ENCODE data around the gene CHD1.
"Not testable (repeated sequence)": the region's sequence is repeated elsewhere in the genome, so short reads cannot be mapped to it uniquely, and the experiment has no call there.

Gene CHD1

GRCh38 chr5:98961665-98962344 lies 33.0 kb upstream of the CHD1 start:
- Histone ChIP-seq H3K4ac (ENCODE audit: low read depth, low read length) (no peak overlapping the region), H3K9ac (ENCODE audit: low read length) (no peak overlapping the region), H3K79me1 (ENCODE audit: low read length) (no peaks in the 10 kb centered on the region), H2BK120ac (ENCODE audit: low read depth, low read length) (no peak overlapping the region), H3K4me3 (ENCODE audit: low read length) (no peak overlapping the region), H4K8ac (ENCODE audit: low read depth, low read length) (no peak overlapping the region), H3K4me1 (ENCODE audit: control insufficient read depth, low read depth, low read length) (peaks cover 4% of the 10 kb centered on the region), H3K36me3 (ENCODE audit: control insufficient read depth, insufficient read depth, low read length) (no peaks in the 10 kb centered on the region), H2BK15ac (replicated peaks; ENCODE audit: low read depth) (no peak overlapping the region), H3K27ac (ENCODE audit: low read depth, low read length) (no peak overlapping the region), H2AK5ac (ENCODE audit: low read length) (no peak overlapping the region), H3K27me3 (ENCODE audit: insufficient read depth, low read length, poor library complexity) (no peaks in the 10 kb centered on the region), H2BK5ac (ENCODE audit: low read length) (no peak overlapping the region), H3K4me2 (ENCODE audit: low read length) (no peak overlapping the region), H3K56ac (ENCODE audit: low read length) (no peak overlapping the region), H3K23ac (ENCODE audit: low read length) (no peak overlapping the region), H4K5ac (ENCODE audit: low read length) (no peak overlapping the region), H3K18ac (ENCODE audit: low read length) (no peak overlapping the region), H3K79me2 (ENCODE audit: control insufficient read depth, insufficient read depth, low read length) (no peaks in the 10 kb centered on the region)
- WGBS (ENCODE audit: extremely low coverage, insufficient coverage, low lambda C conversion rate) = no CpG with 5 or more reads among the region's 3 CpGs
- no peak for DNase-seq

- no peaks in the 10 kb centered on the region for H3K79me2 ChIP-seq (ENCODE audit: control insufficient read depth, insufficient read depth, low read length)
- no peak overlapping the region for H3K18ac ChIP-seq (ENCODE audit: low read length)
- no peak overlapping the region for H4K8ac ChIP-seq (ENCODE audit: low read depth, low read length)
- H3K56ac ChIP-seq (ENCODE audit: low read length) = no peak overlapping the region
- no CpG with 5 or more reads among the region's 2 CpGs for WGBS (ENCODE audit: extremely low coverage, insufficient coverage, low lambda C conversion rate)
- H3K4me3 ChIP-seq (ENCODE audit: low read length) = no peak overlapping the region
- H3K27me3 ChIP-seq (ENCODE audit: insufficient read depth, low read length, poor library complexity) = no peaks in the 10 kb centered on the region
- no peak overlapping the region for H2BK15ac ChIP-seq (replicated peaks; ENCODE audit: low read depth)
- H3K36me3 ChIP-seq (ENCODE audit: control insufficient read depth, insufficient read depth, low read length) = no peaks in the 10 kb centered on the region
- H3K4me1 ChIP-seq (ENCODE audit: control insufficient read depth, low read depth, low read length) = no peaks in the 10 kb centered on the region
- H3K27ac ChIP-seq (ENCODE audit: low read depth, low read length) = no peak overlapping the region
- no peak overlapping the region for H4K5ac ChIP-seq (ENCODE audit: low read length)
- no peak overlapping the region for H2BK120ac ChIP-seq (ENCODE audit: low read depth, low read length)
- H2AK5ac ChIP-seq (ENCODE audit: low read length) = no peak overlapping the region
- H3K23ac ChIP-seq (ENCODE audit: low read length) = no peak overlapping the region
- DNase-seq = no peak
- no peak overlapping the region for H3K4me2 ChIP-seq (ENCODE audit: low read length)
- H3K4ac ChIP-seq (ENCODE audit: low read depth, low read length) = no peak overlapping the region
- no peak overlapping the region for H2BK5ac ChIP-seq (ENCODE audit: low read length)
- no peak overlapping the region for H3K9ac ChIP-seq (ENCODE audit: low read length)
- H3K79me1 ChIP-seq (ENCODE audit: low read length) = no peaks in the 10 kb centered on the region
These were observed 28.5 kb upstream of the CHD1 start for GRCh38 chr5:98957307-98957706.

- H3K79me2 ChIP-seq (ENCODE audit: control insufficient read depth, insufficient read depth, low read length); H3K23ac ChIP-seq (ENCODE audit: low read length); H3K9ac ChIP-seq (ENCODE audit: low read length); H2BK120ac ChIP-seq (ENCODE audit: low read depth, low read length); H2BK15ac ChIP-seq (replicated peaks; ENCODE audit: low read depth); H3K4me2 ChIP-seq (ENCODE audit: low read length); H3K4me1 ChIP-seq (ENCODE audit: control insufficient read depth, low read depth, low read length); H3K56ac ChIP-seq (ENCODE audit: low read length); H3K79me1 ChIP-seq (ENCODE audit: low read length); H2BK5ac ChIP-seq (ENCODE audit: low read length); H3K36me3 ChIP-seq (ENCODE audit: control insufficient read depth, insufficient read depth, low read length); DNase-seq; H3K4ac ChIP-seq (ENCODE audit: low read depth, low read length); H4K8ac ChIP-seq (ENCODE audit: low read depth, low read length); H3K27me3 ChIP-seq (ENCODE audit: insufficient read depth, low read length, poor library complexity); H3K27ac ChIP-seq (ENCODE audit: low read depth, low read length); H3K4me3 ChIP-seq (ENCODE audit: low read length); H4K5ac ChIP-seq (ENCODE audit: low read length); H2AK5ac ChIP-seq (ENCODE audit: low read length); H3K18ac ChIP-seq (ENCODE audit: low read length): not testable (repeated sequence)
- no CpG with 5 or more reads among the region's 3 CpGs for WGBS (ENCODE audit: extremely low coverage, insufficient coverage, low lambda C conversion rate)
These were observed 27.1 kb upstream of the CHD1 start for GRCh38 chr5:98955888-98956287.

GRCh38 chr5:98955471-98955870 lies 26.7 kb upstream of the CHD1 start:
- not testable (repeated sequence) for H3K27me3 ChIP-seq (ENCODE audit: insufficient read depth, low read length, poor library complexity); H4K5ac ChIP-seq (ENCODE audit: low read length); H3K27ac ChIP-seq (ENCODE audit: low read depth, low read length); H3K4me3 ChIP-seq (ENCODE audit: low read length); H3K4ac ChIP-seq (ENCODE audit: low read depth, low read length); H3K4me1 ChIP-seq (ENCODE audit: control insufficient read depth, low read depth, low read length); DNase-seq; H3K4me2 ChIP-seq (ENCODE audit: low read length); H2AK5ac ChIP-seq (ENCODE audit: low read length); H3K79me2 ChIP-seq (ENCODE audit: control insufficient read depth, insufficient read depth, low read length); H2BK15ac ChIP-seq (replicated peaks; ENCODE audit: low read depth); H3K79me1 ChIP-seq (ENCODE audit: low read length); H3K56ac ChIP-seq (ENCODE audit: low read length); H2BK5ac ChIP-seq (ENCODE audit: low read length); H4K8ac ChIP-seq (ENCODE audit: low read depth, low read length); H3K18ac ChIP-seq (ENCODE audit: low read length); H3K9ac ChIP-seq (ENCODE audit: low read length); H3K23ac ChIP-seq (ENCODE audit: low read length); H2BK120ac ChIP-seq (ENCODE audit: low read depth, low read length); H3K36me3 ChIP-seq (ENCODE audit: control insufficient read depth, insufficient read depth, low read length)
- no CpG with 5 or more reads among the region's 2 CpGs for WGBS (ENCODE audit: extremely low coverage, insufficient coverage, low lambda C conversion rate)

GRCh38 chr5:98954392-98955028 lies 25.7 kb upstream of the CHD1 start:
- DNase-seq = no peak
- Histone ChIP-seq H3K79me1 (ENCODE audit: low read length) (no peaks in the 10 kb centered on the region), H3K36me3 (ENCODE audit: control insufficient read depth, insufficient read depth, low read length) (no peaks in the 10 kb centered on the region), H2AK5ac (ENCODE audit: low read length) (no peak overlapping the region), H3K4me1 (ENCODE audit: control insufficient read depth, low read depth, low read length) (no peaks in the 10 kb centered on the region), H2BK5ac (ENCODE audit: low read length) (no peak overlapping the region), H3K4ac (ENCODE audit: low read depth, low read length) (no peak overlapping the region), H3K23ac (ENCODE audit: low read length) (no peak overlapping the region), H3K27ac (ENCODE audit: low read depth, low read length) (no peak overlapping the region), H4K5ac (ENCODE audit: low read length) (no peak overlapping the region), H3K18ac (ENCODE audit: low read length) (no peak overlapping the region), H4K8ac (ENCODE audit: low read depth, low read length) (no peak overlapping the region), H3K9ac (ENCODE audit: low read length) (no peak overlapping the region), H3K56ac (ENCODE audit: low read length) (no peak overlapping the region), H3K4me3 (ENCODE audit: low read length) (no peak overlapping the region), H3K27me3 (ENCODE audit: insufficient read depth, low read length, poor library complexity) (no peaks in the 10 kb centered on the region), H2BK15ac (replicated peaks; ENCODE audit: low read depth) (no peak overlapping the region), H3K4me2 (ENCODE audit: low read length) (no peak overlapping the region), H3K79me2 (ENCODE audit: control insufficient read depth, insufficient read depth, low read length) (no peaks in the 10 kb centered on the region), H2BK120ac (ENCODE audit: low read depth, low read length) (no peak overlapping the region)
- no CpG with 5 or more reads among the region's 5 CpGs for WGBS (ENCODE audit: extremely low coverage, insufficient coverage, low lambda C conversion rate)

- Histone ChIP-seq H3K23ac (ENCODE audit: low read length) (no peak overlapping the region), H3K27me3 (ENCODE audit: insufficient read depth, low read length, poor library complexity) (no peaks in the 10 kb centered on the region), H3K4me1 (ENCODE audit: control insufficient read depth, low read depth, low read length) (no peaks in the 10 kb centered on the region), H4K5ac (ENCODE audit: low read length) (no peak overlapping the region), H2BK15ac (replicated peaks; ENCODE audit: low read depth) (no peak overlapping the region), H3K36me3 (ENCODE audit: control insufficient read depth, insufficient read depth, low read length) (no peaks in the 10 kb centered on the region), H3K18ac (ENCODE audit: low read length) (no peak overlapping the region), H3K79me1 (ENCODE audit: low read length) (no peaks in the 10 kb centered on the region), H4K8ac (ENCODE audit: low read depth, low read length) (no peak overlapping the region), H3K4ac (ENCODE audit: low read depth, low read length) (no peak overlapping the region), H2BK5ac (ENCODE audit: low read length) (no peak overlapping the region), H3K27ac (ENCODE audit: low read depth, low read length) (no peak overlapping the region), H3K56ac (ENCODE audit: low read length) (no peak overlapping the region), H3K79me2 (ENCODE audit: control insufficient read depth, insufficient read depth, low read length) (no peaks in the 10 kb centered on the region), H3K4me2 (ENCODE audit: low read length) (no peak overlapping the region), H2BK120ac (ENCODE audit: low read depth, low read length) (no peak overlapping the region), H3K9ac (ENCODE audit: low read length) (no peak overlapping the region), H3K4me3 (ENCODE audit: low read length) (no peak overlapping the region), H2AK5ac (ENCODE audit: low read length) (no peak overlapping the region)
- DNase-seq = no peak
- WGBS (ENCODE audit: extremely low coverage, insufficient coverage, low lambda C conversion rate) = no CpG with 5 or more reads among the region's 3 CpGs
These were observed 14.0 kb upstream of the CHD1 start for GRCh38 chr5:98942847-98943246.
